Measurements from ENCODE around the gene PRSS16. TPM values are rescaled to one million over a fixed set of nuclear protein-coding genes. Genes with fewer than 3 reads are reported as not detected.

PRSS16 gene
- total and polyA plus RNA-seq, 9 of the 15 experiments (the other 6 are each of a cell fraction or from before 2014, with no cell fraction given): 4.5 to 21.3 (median 12.1) TPM

GRCh38 chr6:27293436-27294098 lies 46.1 kb downstream of the PRSS16 start:
- Histone ChIP-seq H4K20me1 (replicated peaks; ENCODE audit: control insufficient read depth, insufficient read depth, low read length) (no peaks in the 10 kb centered on the region), H3K79me2 (ENCODE audit: control insufficient read depth, insufficient read depth, low read length) (no peaks in the 10 kb centered on the region), H3K4me3 (peak overlapping the region; percentile 1; the same call in 1 of the 2 replicates), H3K9me3 (replicated peaks; ENCODE audit: control insufficient read depth, insufficient read depth, low read depth, low read length) (no peaks in the 10 kb centered on the region), H3K4me2 (ENCODE audit: insufficient read depth, low read length) (peak overlapping the region; percentile 27; the same call in 1 of the 2 replicates), H3K27ac (ENCODE audit: extremely low read depth, low read depth, low read length) (no peak overlapping the region), H2AFZ (ENCODE audit: low read depth, low read length) (no peak overlapping the region), H3K9me1 (ENCODE audit: control insufficient read depth, insufficient read depth, low read length) (no peaks in the 10 kb centered on the region), H3K36me3 (ENCODE audit: control insufficient read depth, insufficient read depth, low read length) (no peaks in the 10 kb centered on the region), H3K4me1 (replicated peaks in 1 of 2; ENCODE audit: control insufficient read depth in 2 of 2, insufficient read depth in 2 of 2, low read length in 2 of 2) (peaks cover 11 to 25% of the 10 kb centered on the region in 2 experiments; a peak in 3 of 5 replicates), H3K9ac (ENCODE audit: insufficient read depth in 1 of 2, low read depth in 2 of 2, low read length in 2 of 2) (no peak overlapping the region), H3K27me3 (ENCODE audit: control insufficient read depth in 2 of 2, insufficient read depth in 2 of 2, low read length in 2 of 2) (no peaks in the 10 kb centered on the region)
- no TSS peak for BruUV-seq (replicated peaks)
- POLR2A ChIA-PET: interaction anchor here (1.0 to 2.4 kb wide), 4 partner anchors 11 to 186 kb away, joined by 3 to 6 read pairs (median 4); a partner anchor contains a TSS
- in situ Hi-C loops (cut with MboI) (no loop called here), intact Hi-C loops (cut with micrococcal nuclease) (loop anchor here (2.0 to 10.0 kb wide), 5 partner anchors 13 to 391 kb away; partner anchors contain the start of gene ZNF184)
- FAIRE-seq (no peak), ATAC-seq (no peak), DNase-seq (ENCODE audit: extremely low read depth in 1 of 4, low spot score in 3 of 4) (peak; percentile 32 to 81 (median 52))
- 37% methylated on average over 28 of the region's 28 CpGs for WGBS (ENCODE audit: insufficient coverage, low coverage, missing lambda C conversion rate)
- CTCF ChIA-PET (ENCODE audit: low intra/inter-chr PET ratio): no interaction called here
- TF ChIP-seq ZNF79 (CRISPR knock-in tag; IDR thresholded peaks at IDR 0.05; ENCODE audit: low read depth) (no peak), ATF7 (IDR thresholded peaks at IDR 0.05) (peak; percentile 33), BMI1 (IDR thresholded peaks at IDR 0.05; ENCODE audit: low read length) (no peak), ELF2 (CRISPR knock-in tag; IDR thresholded peaks at IDR 0.05) (no peak), ADNP (tag; IDR thresholded peaks at IDR 0.05) (peak; percentile 68; the same call in 1 of the 2 replicates), NFYB (IDR thresholded peaks at IDR 0.05; ENCODE audit: extremely low read depth, insufficient read length) (no peak), ZNF282 (CRISPR knock-in tag; IDR thresholded peaks at IDR 0.05) (no peak), CTBP1 (IDR thresholded peaks at IDR 0.05; ENCODE audit: borderline replicate concordance) (peak; percentile 65; the same call in 1 of the 2 replicates), PHF21A (IDR thresholded peaks at IDR 0.05; ENCODE audit: borderline replicate concordance, low read depth) (peak; percentile 70; the same call in 1 of the 2 replicates), PHF8 (IDR thresholded peaks at IDR 0.05; ENCODE audit: borderline replicate concordance, low read length) (no peak), ARID3B (CRISPR knock-in tag; IDR thresholded peaks at IDR 0.05; ENCODE audit: borderline replicate concordance) (no peak), E2F6 (IDR thresholded peaks at IDR 0.05; ENCODE audit: borderline replicate concordance in 1 of 2, extremely low read depth in 1 of 2, insufficient read depth in 1 of 2, insufficient read length in 1 of 2, low read depth in 1 of 2, low read length in 1 of 2, poor library complexity in 1 of 2, severe bottlenecking in 1 of 2) (peak in 1 of 2 experiments; percentile 22), NBN (IDR thresholded peaks at IDR 0.05; ENCODE audit: low read depth) (peak; percentile 40; the same call in 1 of the 2 replicates), CHD2 (IDR thresholded peaks at IDR 0.05; ENCODE audit: low read depth, low read length) (peak; percentile 35; the same call in 1 of the 2 replicates), PYGO2 (tag; IDR thresholded peaks at IDR 0.05) (no peak), PTTG1 (tag; IDR thresholded peaks at IDR 0.05; ENCODE audit: low read depth) (no peak), BACH1 (tag; IDR thresholded peaks at IDR 0.05) (no peak), TAF1 (IDR thresholded peaks at IDR 0.05; ENCODE audit: control insufficient read depth, extremely low read depth, insufficient read depth, low read length, severe bottlenecking) (no peak)

Data from K562 (cell line).